ENCODE data around the gene YAF2. TPM values are rescaled to one million over a fixed set of nuclear protein-coding genes. Genes with fewer than 3 reads are reported as not detected.
A peak's percentile ranks its signal among the peaks of the same experiment; 100 is the strongest.

The YAF2 gene
- 13.7 and 22.4 TPM in 2 replicates for total RNA-seq (ENCODE audit: low replicate concordance)

- peak within 1 kb of the TSS; percentile 70 for H3K27ac ChIP-seq
- H3K27me3 Mint-ChIP-seq (ENCODE audit: insufficient read depth, low read depth) = no peaks in the 10 kb centered on the region
- H3F3A ChIP-seq (ENCODE audit: low read depth) = peaks cover 19% of the 10 kb centered on the region
- peak within 1 kb of the TSS; percentile 90 for H3K4me2 ChIP-seq
- H3K9ac ChIP-seq = peak within 1 kb of the TSS; percentile 57
- H3K4me3 Mint-ChIP-seq = peak within 1 kb of the TSS; percentile 98
- H3K4me1 Mint-ChIP-seq = peaks cover 19% of the 10 kb centered on the region
- TF ChIP-seq CTCF (IDR thresholded peaks at IDR 0.05) (no peak), EZH2phosphoT487 (IDR thresholded peaks at IDR 0.05) (peak; percentile 8)
- peaks cover 8% of the 10 kb centered on the region for H3K4me1 ChIP-seq
- peak within 1 kb of the TSS; percentile 99 for H2AFZ ChIP-seq (replicated peaks)
- H3K79me2 ChIP-seq (ENCODE audit: low read depth) = peaks cover 18% of the 10 kb centered on the region
- H3K27me3 ChIP-seq = peaks cover 56% of the 10 kb centered on the region
- DNase-seq (ENCODE audit: low spot score) = peak; percentile 94
- H4K20me1 ChIP-seq (ENCODE audit: low read depth) = peaks cover 12% of the 10 kb centered on the region
- peak within 1 kb of the TSS; percentile 82 for H3K4me3 ChIP-seq
- peak within 1 kb of the TSS; percentile 92 for H3K27ac Mint-ChIP-seq
- H3K36me3 Mint-ChIP-seq = peaks cover 15% of the 10 kb centered on the region
- no peaks in the 10 kb centered on the region for H3K9me3 Mint-ChIP-seq
- H3K9me3 ChIP-seq (ENCODE audit: low read depth) = no peaks in the 10 kb centered on the region
- no peaks in the 10 kb centered on the region for H3K36me3 ChIP-seq
These were observed at the start of gene YAF2 for GRCh38 chr12:42238240-42239140. Gene YAF2 (minus strand): TSS chr12:42238248. CDS start chr12:42238180, 68 bp downstream.

GRCh38 chr12:42286741-42287140 lies 48.7 kb upstream of the YAF2 start:
- H3K4me3 Mint-ChIP-seq = no peak overlapping the region
- H3K36me3 Mint-ChIP-seq = no peaks in the 10 kb centered on the region
- no peaks in the 10 kb centered on the region for H3K27me3 Mint-ChIP-seq (ENCODE audit: insufficient read depth, low read depth)

GRCh38 chr12:42285431-42285830 lies 47.4 kb upstream of the YAF2 start:
- no peak overlapping the region for H3K27ac Mint-ChIP-seq
- no peak overlapping the region for H3K27ac ChIP-seq

More at GRCh38 chr12:42286741-42287140, 48.7 kb upstream of the YAF2 start:
- Histone ChIP-seq H3K79me2 (ENCODE audit: low read depth) (no peaks in the 10 kb centered on the region), H3F3A (ENCODE audit: low read depth) (no peaks in the 10 kb centered on the region), H3K27me3 (no peaks in the 10 kb centered on the region), H3K4me2 (no peak overlapping the region), H3K27ac (no peak overlapping the region), H4K20me1 (ENCODE audit: low read depth) (no peaks in the 10 kb centered on the region), H2AFZ (replicated peaks) (no peak overlapping the region), H3K36me3 (no peaks in the 10 kb centered on the region), H3K9me3 (ENCODE audit: low read depth) (no peaks in the 10 kb centered on the region), H3K4me1 (peaks cover 5% of the 10 kb centered on the region), H3K4me3 (no peak overlapping the region), H3K9ac (no peak overlapping the region)
- no peaks in the 10 kb centered on the region for H3K9me3 Mint-ChIP-seq
- H3K27ac Mint-ChIP-seq = no peak overlapping the region
- peaks cover 5% of the 10 kb centered on the region for H3K4me1 Mint-ChIP-seq
- DNase-seq (ENCODE audit: low spot score) = no peak
- TF ChIP-seq CTCF (IDR thresholded peaks at IDR 0.05) = no peak
- TF ChIP-seq EZH2phosphoT487 (IDR thresholded peaks at IDR 0.05) = no peak
- no peak for TF ChIP-seq EZH2 (IDR thresholded peaks at IDR 0.05)

More at GRCh38 chr12:42285431-42285830, 47.4 kb upstream of the YAF2 start:
- Histone ChIP-seq H3K4me3 (no peak overlapping the region), H3K27me3 (no peaks in the 10 kb centered on the region), H3K79me2 (ENCODE audit: low read depth) (no peaks in the 10 kb centered on the region), H3K36me3 (no peaks in the 10 kb centered on the region), H3K9me3 (ENCODE audit: low read depth) (no peaks in the 10 kb centered on the region), H4K20me1 (ENCODE audit: low read depth) (no peaks in the 10 kb centered on the region), H2AFZ (replicated peaks) (no peak overlapping the region), H3F3A (ENCODE audit: low read depth) (no peaks in the 10 kb centered on the region), H3K4me2 (no peak overlapping the region), H3K9ac (no peak overlapping the region), H3K4me1 (peaks cover 5% of the 10 kb centered on the region)
- Mint-ChIP-seq H3K4me3 (no peak overlapping the region), H3K36me3 (no peaks in the 10 kb centered on the region), H3K4me1 (peaks cover 5% of the 10 kb centered on the region), H3K9me3 (no peaks in the 10 kb centered on the region), H3K27me3 (ENCODE audit: insufficient read depth, low read depth) (no peaks in the 10 kb centered on the region)
- TF ChIP-seq CTCF (IDR thresholded peaks at IDR 0.05) (no peak), EZH2 (IDR thresholded peaks at IDR 0.05) (no peak), EZH2phosphoT487 (IDR thresholded peaks at IDR 0.05) (no peak)
- no peak for DNase-seq (ENCODE audit: low spot score)
